ENCODE results near the gene CCNB2.

DNA sequence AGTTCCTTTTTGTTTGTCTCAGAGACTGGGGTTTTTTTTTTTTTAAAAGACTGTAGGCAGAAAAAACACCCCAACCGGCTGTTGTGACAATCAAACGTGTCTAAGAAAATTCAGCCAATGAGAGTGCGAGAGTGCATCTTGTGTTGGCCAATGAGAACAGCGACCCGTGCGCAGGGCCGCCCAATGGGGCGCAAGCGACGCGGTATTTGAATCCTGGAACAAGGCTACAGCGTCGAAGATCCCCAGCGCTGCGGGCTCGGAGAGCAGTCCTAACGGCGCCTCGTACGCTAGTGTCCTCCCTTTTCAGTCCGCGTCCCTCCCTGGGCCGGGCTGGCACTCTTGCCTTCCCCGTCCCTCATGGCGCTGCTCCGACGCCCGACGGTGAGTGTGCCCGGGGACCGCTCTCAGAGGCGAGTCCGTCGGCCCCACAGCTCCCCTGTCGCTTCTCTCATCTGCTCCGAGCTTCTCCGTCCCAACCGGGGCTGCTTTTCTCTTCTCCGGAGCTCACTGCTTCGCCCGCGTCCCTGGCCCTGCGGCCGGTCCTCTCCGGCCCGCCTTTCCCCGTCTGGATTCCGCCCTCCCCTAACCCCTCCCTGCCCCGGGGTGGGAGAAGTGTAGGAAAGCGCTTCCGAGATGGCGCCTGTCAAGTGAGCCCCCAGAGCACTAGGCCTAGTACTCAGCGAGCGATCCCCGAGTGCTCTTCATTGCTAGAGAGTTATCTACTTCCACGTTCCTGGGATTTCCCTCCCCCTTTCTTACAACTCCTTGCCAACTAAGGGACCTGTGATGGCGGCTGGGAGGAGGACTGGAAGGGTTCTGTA, at the start of gene CCNB2:
- TF ChIP-seq, protein P1, sequence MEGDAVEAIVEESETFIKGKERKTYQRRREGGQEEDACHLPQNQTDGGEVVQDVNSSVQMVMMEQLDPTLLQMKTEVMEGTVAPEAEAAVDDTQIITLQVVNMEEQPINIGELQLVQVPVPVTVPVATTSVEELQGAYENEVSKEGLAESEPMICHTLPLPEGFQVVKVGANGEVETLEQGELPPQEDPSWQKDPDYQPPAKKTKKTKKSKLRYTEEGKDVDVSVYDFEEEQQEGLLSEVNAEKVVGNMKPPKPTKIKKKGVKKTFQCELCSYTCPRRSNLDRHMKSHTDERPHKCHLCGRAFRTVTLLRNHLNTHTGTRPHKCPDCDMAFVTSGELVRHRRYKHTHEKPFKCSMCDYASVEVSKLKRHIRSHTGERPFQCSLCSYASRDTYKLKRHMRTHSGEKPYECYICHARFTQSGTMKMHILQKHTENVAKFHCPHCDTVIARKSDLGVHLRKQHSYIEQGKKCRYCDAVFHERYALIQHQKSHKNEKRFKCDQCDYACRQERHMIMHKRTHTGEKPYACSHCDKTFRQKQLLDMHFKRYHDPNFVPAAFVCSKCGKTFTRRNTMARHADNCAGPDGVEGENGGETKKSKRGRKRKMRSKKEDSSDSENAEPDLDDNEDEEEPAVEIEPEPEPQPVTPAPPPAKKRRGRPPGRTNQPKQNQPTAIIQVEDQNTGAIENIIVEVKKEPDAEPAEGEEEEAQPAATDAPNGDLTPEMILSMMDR (conservative IDR thresholded peaks at IDR 0.05; ENCODE audit: low read length), result no peak
- TF ChIP-seq EZH2phosphoT487 (IDR thresholded peaks at IDR 0.05; ENCODE audit: borderline replicate concordance), result no peak

Measured in Loucy (cell line).